HG02759 (cell line): Measurements from ENCODE around the gene PPP2R2C.

Experiments used
- ATAC-seq: cut with Tn5 transposase; IDR thresholded peaks from one replicate; pipeline ENCODE4 v1.9.1; 2021; ENCODE audit warnings: mild to moderate bottlenecking, moderate library complexity; ENCODE audit not compliant: unreplicated experiment

PPP2R2C gene

DNA sequence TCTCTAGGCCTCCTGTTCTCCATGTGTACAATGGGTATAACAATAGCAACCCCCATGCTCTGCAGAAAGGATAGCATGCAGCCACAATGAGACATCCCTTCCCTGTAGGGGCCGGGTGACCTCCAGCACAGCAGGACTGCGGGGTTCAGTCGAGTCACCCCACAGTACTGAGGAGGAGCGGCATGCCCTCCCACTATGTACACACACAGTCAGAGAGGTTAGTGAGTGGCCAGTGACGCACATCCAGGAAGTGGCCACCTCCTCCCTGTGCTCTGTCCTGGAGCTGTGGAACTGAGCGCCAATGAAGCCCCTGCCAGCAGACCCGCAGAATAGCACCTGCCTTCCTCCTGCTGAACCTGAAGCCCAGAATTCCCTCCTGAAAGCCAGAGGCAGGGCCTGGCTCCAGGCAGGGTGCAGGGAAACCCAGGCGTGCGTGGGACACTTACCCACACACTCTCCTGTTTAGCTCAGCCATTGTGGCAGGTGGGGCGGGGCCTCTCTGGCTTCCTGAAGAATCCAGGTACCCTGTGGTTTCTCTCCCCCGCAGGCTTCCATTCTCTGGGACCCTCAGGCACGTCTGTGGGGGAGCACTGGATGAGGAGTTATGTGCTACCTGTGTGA lies 152.8 kb downstream of the PPP2R2C start:
- no peak for ATAC-seq

GRCh38 chr4:6318206-6318605 lies 154.2 kb downstream of the PPP2R2C start:
- ATAC-seq = no peak

- no peak for ATAC-seq
These were observed 155.9 kb downstream of the PPP2R2C start for GRCh38 chr4:6316461-6317003.

GRCh38 chr4:6313216-6313615 lies 159.2 kb downstream of the PPP2R2C start:
- ATAC-seq = no peak

DNA sequence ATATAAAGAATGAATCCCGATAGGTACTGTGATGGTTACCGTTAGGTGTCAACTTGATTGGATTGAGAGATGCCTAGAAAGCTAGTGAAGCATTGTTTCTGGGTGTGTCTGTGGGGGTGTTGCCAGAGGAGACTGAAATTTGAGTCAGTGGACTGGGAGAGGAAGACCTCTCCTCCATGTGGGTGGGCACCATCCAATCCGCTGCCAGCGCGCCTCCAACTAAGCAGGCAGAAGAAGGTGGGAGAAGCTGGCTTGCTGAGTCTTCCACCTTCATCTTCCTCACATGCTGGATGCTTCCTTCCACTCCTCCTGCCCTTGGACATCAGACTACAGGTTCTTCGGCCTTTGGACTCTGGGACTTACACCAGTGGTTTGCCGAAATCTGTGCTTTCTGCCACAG lies 162.6 kb downstream of the PPP2R2C start:
- ATAC-seq = no peak

DNA sequence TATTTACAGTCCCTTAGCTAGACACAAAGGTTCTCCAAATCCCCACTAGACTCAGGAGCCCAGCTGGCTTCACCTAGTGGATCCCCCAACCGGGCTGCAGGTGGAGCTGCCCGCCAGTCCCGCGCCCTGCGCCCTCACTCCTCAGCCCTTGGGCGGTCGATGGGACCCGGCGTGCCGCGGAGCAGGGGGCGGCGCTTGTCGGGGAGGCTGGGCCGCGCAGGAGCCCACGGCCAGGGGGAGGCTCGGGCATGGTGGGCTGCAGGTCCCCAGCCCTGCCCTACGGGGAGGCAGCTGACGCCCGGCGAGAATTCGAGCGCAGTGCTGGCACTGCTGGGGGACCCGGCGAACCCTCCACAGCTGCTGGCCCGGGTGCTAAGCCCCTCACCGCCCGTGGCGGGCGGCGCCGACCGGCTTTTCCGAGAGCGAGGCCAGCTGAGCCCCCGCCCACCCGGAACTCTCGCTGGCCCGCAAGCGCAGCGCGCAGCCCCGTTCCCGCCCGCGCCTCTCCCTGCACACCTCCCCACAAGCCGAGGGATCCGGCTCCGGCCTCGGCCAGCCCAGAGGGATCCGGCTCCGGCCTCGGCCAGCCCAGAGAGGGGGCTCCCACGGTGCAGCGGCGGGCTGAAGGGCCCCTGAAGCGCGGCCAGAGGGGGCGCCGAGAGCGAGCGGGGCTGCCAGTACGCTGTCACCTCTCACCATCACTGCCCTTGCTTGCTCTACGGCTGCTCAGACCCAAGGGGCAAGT lies 163.3 kb downstream of the PPP2R2C start:
- ATAC-seq = no peak

DNA sequence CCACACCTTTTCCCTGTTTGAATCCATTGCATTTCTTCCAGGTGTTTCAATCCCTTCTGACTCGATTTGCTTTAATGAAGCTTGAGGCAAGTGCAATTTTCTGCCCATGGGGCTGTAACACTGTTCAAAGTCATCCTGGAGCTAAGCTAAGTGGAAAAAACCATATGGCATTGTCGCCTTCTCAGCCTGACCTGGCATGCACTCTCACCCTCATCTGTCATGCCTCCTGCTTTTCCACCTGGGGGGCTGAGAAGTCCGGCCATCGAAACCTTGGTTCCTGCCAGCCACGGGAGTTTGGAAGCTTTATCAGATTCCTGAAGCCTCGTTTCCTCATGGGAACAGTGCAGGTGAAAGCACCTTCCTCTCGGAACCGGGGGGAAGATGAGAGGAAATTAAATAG lies 164.5 kb downstream of the PPP2R2C start:
- no peak for ATAC-seq

DNA sequence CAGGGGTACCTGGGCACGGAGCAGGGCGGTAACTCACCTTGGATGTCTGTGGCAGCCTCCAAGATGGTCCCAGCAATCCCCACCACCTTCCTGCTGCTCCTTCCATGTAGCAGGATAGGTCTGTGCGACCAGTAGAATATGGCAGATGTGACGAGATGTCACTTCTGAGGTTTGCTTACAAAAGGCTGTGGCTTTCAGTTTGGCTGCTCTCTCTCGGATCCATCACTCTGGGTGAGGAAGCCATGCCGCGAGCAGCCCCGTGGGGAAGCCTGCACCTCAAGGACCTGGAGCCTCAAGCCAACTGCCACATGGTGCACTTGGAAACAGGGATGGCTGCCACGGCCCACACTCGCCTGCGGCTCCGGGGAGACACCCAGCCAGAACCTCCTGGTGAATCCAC lies 165.2 kb downstream of the PPP2R2C start:
- no peak for ATAC-seq

DNA sequence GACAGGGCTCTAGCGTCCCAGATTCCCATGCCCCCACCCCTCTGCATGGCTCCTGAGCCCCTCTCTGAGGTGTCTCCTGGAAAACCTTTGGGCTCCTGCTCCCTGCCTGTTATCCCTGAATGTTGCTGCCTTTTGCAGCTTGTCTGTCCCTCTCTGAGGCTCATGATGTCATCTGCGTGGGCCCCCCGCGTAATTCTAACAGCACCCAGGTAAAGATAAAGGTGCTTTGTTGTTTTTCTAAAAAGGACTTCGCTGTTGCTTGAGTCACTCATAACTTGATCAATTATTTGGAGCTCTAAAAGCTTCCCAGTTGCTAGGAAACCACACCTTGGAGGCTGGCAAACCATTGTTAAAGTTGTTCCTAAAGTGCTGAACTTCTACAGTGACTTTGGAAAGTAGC lies 166.1 kb downstream of the PPP2R2C start:
- ATAC-seq = no peak

DNA sequence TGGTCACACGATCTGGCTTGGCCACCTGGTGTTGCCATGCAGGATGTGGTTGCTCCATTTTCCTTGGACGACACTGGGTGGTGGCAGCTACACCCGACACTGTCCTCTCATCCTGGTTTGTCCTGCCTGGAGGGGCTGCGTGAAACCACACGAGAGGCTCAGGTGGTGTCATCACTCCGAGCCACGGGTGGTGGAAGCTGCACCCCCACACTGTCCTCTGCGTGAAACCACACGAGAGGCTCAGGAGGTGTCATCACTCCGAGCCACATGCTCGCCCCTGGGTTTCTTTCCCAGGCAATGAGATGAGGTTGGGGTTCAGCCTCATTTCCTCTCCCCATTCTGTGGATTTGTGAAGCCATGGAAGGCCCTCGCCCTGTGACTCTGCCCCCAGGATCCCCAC lies 168.5 kb downstream of the PPP2R2C start:
- ATAC-seq = no peak

DNA sequence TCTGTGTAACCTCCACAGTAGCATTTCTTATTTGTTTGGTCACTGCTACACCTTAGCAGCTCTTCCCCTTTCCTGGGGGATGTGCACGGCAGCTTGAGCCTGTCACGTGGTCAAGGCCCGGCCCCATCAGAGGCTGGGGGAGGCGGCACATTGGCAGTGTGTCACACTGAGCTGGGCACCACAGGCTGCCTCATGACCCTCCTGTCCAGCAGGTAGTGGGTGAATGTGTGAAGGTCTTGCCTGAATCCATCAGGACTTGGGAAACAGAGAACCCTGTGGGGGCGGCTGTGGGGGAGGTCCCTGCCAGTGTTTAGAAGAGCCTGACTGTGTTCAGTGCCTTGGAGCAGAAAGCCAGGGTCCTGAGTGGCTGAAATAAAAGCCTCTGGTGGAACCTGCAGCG lies 169.5 kb downstream of the PPP2R2C start:
- no peak for ATAC-seq

DNA sequence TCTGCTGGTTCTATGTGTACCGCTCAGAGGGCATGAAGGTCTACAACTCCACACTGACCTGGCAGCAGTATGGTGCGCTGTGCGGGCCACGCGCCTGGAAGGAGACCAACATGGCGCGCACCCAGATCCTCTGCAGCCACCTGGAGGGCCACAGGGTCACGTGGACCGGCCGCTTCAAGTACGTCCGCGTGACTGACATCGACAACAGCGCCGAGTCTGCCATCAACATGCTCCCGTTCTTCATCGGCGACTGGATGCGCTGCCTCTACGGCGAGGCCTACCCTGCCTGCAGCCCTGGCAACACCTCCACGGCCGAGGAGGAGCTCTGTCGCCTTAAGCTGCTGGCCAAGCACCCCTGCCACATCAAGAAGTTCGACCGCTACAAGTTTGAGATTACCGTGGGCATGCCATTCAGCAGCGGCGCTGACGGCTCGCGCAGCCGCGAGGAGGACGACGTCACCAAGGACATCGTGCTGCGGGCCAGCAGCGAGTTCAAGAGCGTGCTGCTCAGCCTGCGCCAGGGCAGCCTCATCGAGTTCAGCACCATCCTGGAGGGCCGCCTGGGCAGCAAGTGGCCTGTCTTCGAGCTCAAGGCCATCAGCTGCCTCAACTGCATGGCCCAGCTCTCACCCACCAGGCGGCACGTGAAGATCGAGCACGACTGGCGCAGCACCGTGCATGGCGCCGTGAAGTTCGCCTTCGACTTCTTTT lies 170.5 kb downstream of the PPP2R2C start:
- ATAC-seq = no peak

- no peak for ATAC-seq
These were observed 171.2 kb downstream of the PPP2R2C start for GRCh38 chr4:6301051-6301731.

GRCh38 chr4:6300359-6300758 lies 172.1 kb downstream of the PPP2R2C start:
- ATAC-seq = no peak

- ATAC-seq = no peak
These were observed 172.5 kb downstream of the PPP2R2C start for GRCh38 chr4:6299875-6300274.

DNA sequence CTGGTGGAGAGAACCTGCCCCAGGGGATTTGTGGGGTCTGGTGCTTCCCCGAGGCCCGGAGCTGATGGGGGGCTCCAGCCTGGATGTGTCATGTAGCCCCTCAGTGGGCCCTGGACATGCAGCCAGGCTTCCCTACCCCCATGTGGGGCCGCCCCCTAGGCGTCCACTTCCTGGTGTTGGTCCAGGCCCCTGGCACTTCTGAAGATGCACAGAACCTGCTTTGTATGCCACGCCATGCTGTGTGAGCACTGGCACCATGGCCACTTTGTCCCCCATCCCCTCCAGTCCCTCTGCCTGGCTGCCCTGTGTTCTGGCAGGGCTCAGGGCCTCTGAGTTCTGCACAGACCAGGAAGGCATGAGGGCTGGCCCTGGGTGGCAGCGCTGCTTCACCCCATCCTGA lies 173.6 kb downstream of the PPP2R2C start:
- ATAC-seq = no peak

DNA sequence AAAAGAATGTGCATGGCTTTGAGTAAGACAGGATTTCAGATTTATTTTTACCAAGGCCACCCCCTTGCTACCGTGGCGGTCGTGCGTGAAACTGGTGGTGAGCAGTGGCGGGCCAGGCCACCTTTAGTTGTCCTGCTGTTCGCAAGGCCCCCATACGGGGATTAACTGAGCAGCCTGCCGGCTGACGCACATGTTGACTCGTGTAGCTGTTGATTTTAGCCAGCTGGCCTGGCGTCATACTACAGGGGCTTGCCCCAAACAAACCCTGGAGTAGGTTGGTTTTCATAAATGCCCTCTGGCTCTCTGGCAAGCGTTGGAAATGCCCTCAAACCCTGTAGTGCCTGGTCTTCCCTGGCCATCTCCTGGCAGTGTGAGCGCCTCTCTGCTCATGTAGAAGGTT lies 174.4 kb downstream of the PPP2R2C start:
- ATAC-seq = no peak

- no peak for ATAC-seq
These were observed 175.1 kb downstream of the PPP2R2C start for GRCh38 chr4:6297266-6297815.

- ATAC-seq = no peak
These were observed 176.4 kb downstream of the PPP2R2C start for GRCh38 chr4:6296026-6296425.

DNA sequence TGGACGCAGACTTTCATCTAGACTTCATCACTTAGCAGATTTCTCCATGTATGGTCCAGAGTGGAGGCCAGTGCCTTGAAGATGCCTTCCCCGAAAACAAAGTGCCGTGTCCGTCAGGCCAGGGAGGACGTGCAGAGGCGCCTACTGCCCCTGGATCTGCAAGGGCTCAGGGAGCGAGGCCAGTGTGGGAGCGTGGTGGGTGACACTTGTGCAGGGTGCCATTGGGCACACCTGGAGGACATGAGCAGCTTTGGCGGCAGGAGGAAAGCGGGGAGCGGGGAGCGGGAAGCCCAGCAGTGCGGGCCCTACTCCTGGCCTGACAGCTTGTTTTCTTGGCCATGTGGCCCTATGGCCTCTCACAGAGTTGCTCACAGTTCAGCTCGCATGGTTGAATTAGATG lies 176.9 kb downstream of the PPP2R2C start:
- no peak for ATAC-seq
